HepG2 (cell line): ENCODE results near the gene CCN2. TPM values are rescaled to one million over a fixed set of nuclear protein-coding genes. Genes with fewer than 3 reads are reported as not detected.

Source experiments
- ATAC-seq: fragments of 200-7000 bp; cut with Tn5 transposase; 3 replicates; pipeline ENCODE4 v1.9.1; 2020; ENCODE audit warnings: mild to moderate bottlenecking, moderate library complexity
- BruUV-seq: library from RNA; stranded (reverse); fragments of 400-500 nt; replicated peaks from 2 replicates; lab custom pipeline; 2021; lab: Mats Ljungman, UMichigan
- CTCF ChIA-PET: fragments of 300-600 bp; formaldehyde crosslinking; extraction: SDS; loops from one replicate; lab custom pipeline; 2021; ENCODE audit warnings: low total read pairs, inconsistent platforms, low intra/inter-chr PET ratio; lab: Yijun Ruan, JAX
- POLR2A ChIA-PET: fragments of 350-600 bp; sonication (Branson Sonifier 250); formaldehyde crosslinking; loops from one replicate; lab custom pipeline; 2020; ENCODE audit warnings: antibody characterized with exemption, inconsistent platforms; lab: Yijun Ruan, JAX
- DNase-seq: peaks from one replicate; pipeline ENCODE4 v3.0.0-alpha.2; 2015; ENCODE audit warnings: low spot score
- FAIRE-seq: peaks from 3 replicates; lab custom pipeline; 2011; peaks lifted over from hg19 to GRCh38; lab: Jason Lieb, UNC
- H2AFZ ChIP-seq: one replicate; pipeline ENCODE4 v1.6.1; 2011; ENCODE audit warnings: low read length, inconsistent platforms
- H3K27ac ChIP-seq: fragments of 300-600 bp; 3 replicates; pipeline ENCODE4 v1.8.0; 2011; ENCODE audit warnings: mixed run types, mild to moderate bottlenecking, mixed read lengths, low read length, inconsistent platforms; ENCODE audit not compliant: insufficient read depth; ENCODE audit errors: extremely low read length
- H3K27me3 ChIP-seq, 2 experiments: fragments of 200-600 bp in 1 of 2; 2 replicates in 1 of 2; 3 replicates in 1 of 2; pipeline versions ENCODE4 v1.6.0 to v1.8.0; 2011; ENCODE audit warnings: low read length in 2 of 2, mild to moderate bottlenecking in 2 of 2, moderate library complexity in 2 of 2, inconsistent platforms in 1 of 2; ENCODE audit not compliant: insufficient read depth in 2 of 2, control insufficient read depth in 1 of 2
- H3K36me3 ChIP-seq, 2 experiments: fragments of 200-600 bp in 1 of 2; replicated peaks in 1 of 2; 2 replicates in 1 of 2; 3 replicates in 1 of 2; pipeline versions ENCODE4 v1.5.1 to v1.8.0; 2011; ENCODE audit warnings: low read length in 2 of 2, inconsistent platforms in 1 of 2; ENCODE audit not compliant: insufficient read depth in 2 of 2, control insufficient read depth in 1 of 2
- H3K4me1 ChIP-seq: 2 replicates; pipeline ENCODE4 v1.5.1; 2012; ENCODE audit warnings: low read length, inconsistent platforms; ENCODE audit not compliant: insufficient read depth
- H3K4me2 ChIP-seq: 2 replicates; pipeline ENCODE4 v1.6.0; 2011; ENCODE audit warnings: low read depth, low read length, inconsistent platforms
- H3K4me3 ChIP-seq, 3 experiments: fragments of 200-600 bp in 1 of 3; sonication (generic), shearing (Covaris generic) in 1 of 3; replicated peaks in 1 of 3; 2 replicates each; pipeline ENCODE4 v1.5.1; 2011 to 2016; ENCODE audit warnings: low read length in 3 of 3, inconsistent platforms in 2 of 3, low read depth in 2 of 3, mild to moderate bottlenecking in 2 of 3, control low read depth in 1 of 3, mixed read lengths in 1 of 3; ENCODE audit not compliant: insufficient read depth in 1 of 3
- H3K79me2 ChIP-seq: one replicate; pipeline ENCODE4 v1.6.1; 2011; ENCODE audit warnings: low read length, inconsistent platforms; ENCODE audit not compliant: insufficient read depth
- H3K9ac ChIP-seq: 2 replicates; pipeline ENCODE4 v1.6.0; 2011; ENCODE audit warnings: mild to moderate bottlenecking, low read depth, low read length, inconsistent platforms; ENCODE audit not compliant: insufficient read depth
- H3K9me3 ChIP-seq: 2 replicates; pipeline ENCODE4 v1.5.1; 2012; ENCODE audit warnings: mild to moderate bottlenecking, low read length
- H4K20me1 ChIP-seq: 2 replicates; pipeline ENCODE4 v1.6.0; 2011; ENCODE audit warnings: inconsistent platforms, mild to moderate bottlenecking, low read length, moderate library complexity; ENCODE audit not compliant: insufficient read depth
- ATAD3A ChIP-seq: sonication (generic); formaldehyde crosslinking; IDR thresholded peaks from 2 replicates; pipeline ENCODE4 v1.4.0; 2020; ENCODE audit warnings: missing genetic modification reagents
- BCLAF1 ChIP-seq: fragments of 450-650 bp; IDR thresholded peaks from 2 replicates; pipeline ENCODE4 v1.6.1; 2017; ENCODE audit warnings: mild to moderate bottlenecking
- CENPBD1 ChIP-seq: sonication (generic); formaldehyde crosslinking; IDR thresholded peaks from 2 replicates; pipeline ENCODE4 v1.8.0; 2022; ENCODE audit warnings: missing genetic modification reagents, low read depth, mild to moderate bottlenecking, borderline replicate concordance
- CHD4 ChIP-seq: fragments of 200-600 bp; sonication (generic); IDR thresholded peaks from 2 replicates; pipeline ENCODE4 v1.7.0; 2017; ENCODE audit warnings: mild to moderate bottlenecking, low read length, borderline replicate concordance
- FOXJ3 ChIP-seq: sonication (generic); formaldehyde crosslinking; IDR thresholded peaks from 2 replicates; pipeline ENCODE4 v1.4.0; 2020; ENCODE audit warnings: missing genetic modification reagents, mild to moderate bottlenecking, borderline replicate concordance
- MTA3 ChIP-seq: sonication (generic); formaldehyde crosslinking; IDR thresholded peaks from 2 replicates; pipeline ENCODE4 v1.4.0; 2020; ENCODE audit warnings: missing genetic modification reagents
- MYNN ChIP-seq: sonication (generic); formaldehyde crosslinking; IDR thresholded peaks from 2 replicates; pipeline ENCODE4 v1.4.0; 2020; ENCODE audit warnings: mild to moderate bottlenecking, low read depth, missing genetic modification reagents
- NCOA2 ChIP-seq: sonication (generic); formaldehyde crosslinking; IDR thresholded peaks from 2 replicates; pipeline ENCODE4 v1.8.0; 2022; ENCODE audit warnings: inconsistent platforms
- PRMT3 ChIP-seq: sonication (generic); formaldehyde crosslinking; IDR thresholded peaks from 2 replicates; pipeline ENCODE4 v1.8.1; 2022; ENCODE audit warnings: low read depth, mild to moderate bottlenecking, moderate library complexity, missing genetic modification reagents, borderline replicate concordance
- ZIK1 ChIP-seq: sonication (generic); formaldehyde crosslinking; IDR thresholded peaks from 2 replicates; pipeline ENCODE4 v1.5.0; 2020; ENCODE audit warnings: mild to moderate bottlenecking, low read depth, missing genetic modification reagents, borderline replicate concordance
- ZNF180 ChIP-seq: sonication (generic); formaldehyde crosslinking; IDR thresholded peaks from 2 replicates; pipeline ENCODE4 v1.4.0; 2020; ENCODE audit warnings: low read depth, missing genetic modification reagents, borderline replicate concordance
- ZNF263 ChIP-seq: sonication (generic); formaldehyde crosslinking; IDR thresholded peaks from 2 replicates; pipeline ENCODE4 v1.4.0; 2020; ENCODE audit warnings: missing genetic modification reagents
- ZNF333 ChIP-seq: sonication (generic); formaldehyde crosslinking; IDR thresholded peaks from 2 replicates; pipeline ENCODE4 v1.4.0; 2020; ENCODE audit warnings: mild to moderate bottlenecking, missing genetic modification reagents, borderline replicate concordance
- ZNF362 ChIP-seq: sonication (generic); formaldehyde crosslinking; IDR thresholded peaks from 2 replicates; pipeline ENCODE4 v1.4.0; 2020; ENCODE audit warnings: missing genetic modification reagents, mild to moderate bottlenecking, borderline replicate concordance
- ZNF441 ChIP-seq: sonication (generic); formaldehyde crosslinking; IDR thresholded peaks from 2 replicates; pipeline ENCODE4 v1.7.0; 2021; ENCODE audit warnings: missing genetic modification reagents, borderline replicate concordance
- ZNF530 ChIP-seq: sonication (generic); formaldehyde crosslinking; IDR thresholded peaks from 2 replicates; pipeline ENCODE4 v1.5.0; 2020; ENCODE audit warnings: low read depth, mild to moderate bottlenecking, missing genetic modification reagents
- ZNF879 ChIP-seq: sonication (generic); formaldehyde crosslinking; IDR thresholded peaks from 2 replicates; pipeline ENCODE4 v1.8.1; 2023; ENCODE audit warnings: missing genetic modification reagents
- WGBS: methylation state at CpG from one replicate; pipeline ENCODE4 v1.1.6; 2017; ENCODE audit warnings: low lambda C conversion rate; 5-methylcytosine and 5-hydroxymethylcytosine counted together
- in situ Hi-C: cut with HindIII; loops from 2 replicates; pipeline ENCODE4 v1.10.0; 2017; ENCODE audit warnings: low pct_unique_long_range_greater_than_20kb; ENCODE audit not compliant: extremely low pct_ligation_motif_present
- intact Hi-C: fragments of 100-400 bp; cut with micrococcal nuclease; formaldehyde crosslinking; loops from one replicate; pipeline ENCODE4 v1.10.0; 2022; ENCODE audit not compliant: unreplicated experiment
- polyA plus RNA-seq, 8 experiments: library from polyadenylated mRNA; depleted of rRNA in 3 of 8; stranded (reverse) in 7 of 8; unstranded in 1 of 8; fragments of >200 nt; fragmentation: Illumina TruSeq in 4 of 8; extraction: Trizol in 4 of 8; gene quantifications; 2 replicates each; pipeline versions ENCODE4 v1.2.1 to v1.2.3, GENCODE V29; 2011 to 2016; ENCODE audit warnings: low read depth in 4 of 8, missing spikeins in 1 of 8, mixed read lengths in 1 of 8; ENCODE audit not compliant: insufficient read depth in 1 of 8
- total RNA-seq, 5 experiments: library from RNA; depleted of rRNA; stranded (reverse); fragments of >200 nt; fragmentation: Illumina TruSeq; extraction: Trizol; gene quantifications; 2 replicates each; pipeline ENCODE4 v1.2.3, GENCODE V29; 2016; ENCODE audit warnings: low read depth in 1 of 5
- TF ChIP-seq, protein P1 (sequence below): sonication (generic); formaldehyde crosslinking; IDR thresholded peaks from 2 replicates; pipeline ENCODE4 v1.5.1; 2020; ENCODE audit warnings: mild to moderate bottlenecking, missing genetic modification reagents, borderline replicate concordance

CCN2 gene
- total and polyA plus RNA-seq, 2 of the 13 experiments (the other 11 are each of a cell fraction or from before 2014, with no cell fraction given), result 34.7 to 316 TPM

DNA sequence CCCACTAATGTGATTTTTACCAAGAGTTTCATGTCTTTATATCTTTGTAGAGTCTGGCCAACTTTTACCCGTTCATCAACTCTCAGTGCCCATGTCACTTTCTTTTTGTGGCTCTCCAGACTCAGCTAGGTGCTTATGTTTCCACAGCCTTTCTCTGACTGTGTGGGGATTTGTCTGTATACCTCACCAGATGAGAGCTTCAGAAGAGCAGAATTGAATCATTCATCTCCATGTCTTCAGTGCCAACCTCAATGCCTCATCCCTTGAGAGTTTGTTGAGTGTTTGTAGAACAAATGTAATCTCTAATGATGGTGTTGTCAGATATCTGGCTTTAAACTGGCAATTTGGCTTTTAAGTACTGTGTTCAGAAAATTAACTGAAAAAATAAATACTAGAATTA is 16.8 kb upstream of the CCN2 start:
- Histone ChIP-seq H3K27me3 (no peaks in the 10 kb centered on the region), H3K4me2 (no peak overlapping the region), H4K20me1 (no peaks in the 10 kb centered on the region), H3K36me3 (no peaks in the 10 kb centered on the region), H2AFZ (peak overlapping the region; percentile 52), H3K79me2 (no peaks in the 10 kb centered on the region), H3K4me1 (peaks cover 47% of the 10 kb centered on the region), H3K9me3 (no peaks in the 10 kb centered on the region), H3K27ac (no peak overlapping the region), H3K4me3 (no peak overlapping the region), H3K9ac (no peak overlapping the region)
- TF ChIP-seq ZIK1 (CRISPR knock-in tag) (no peak), ZNF263 (CRISPR knock-in tag) (no peak), BCLAF1 (no peak), NCOA2 (CRISPR knock-in tag) (no peak), ZNF879 (CRISPR knock-in tag) (no peak), CHD4 (no peak), ATAD3A (CRISPR knock-in tag) (no peak), MTA3 (no peak), ZNF362 (CRISPR knock-in tag) (no peak), ZNF180 (CRISPR knock-in tag) (no peak), ZNF530 (CRISPR knock-in tag) (no peak), PRMT3 (CRISPR knock-in tag) (no peak), ZNF441 (CRISPR knock-in tag) (no peak), ZNF333 (CRISPR knock-in tag) (no peak), CENPBD1 (CRISPR knock-in tag) (no peak), FOXJ3 (CRISPR knock-in tag) (no peak), MYNN (CRISPR knock-in tag) (no peak)
- TF ChIP-seq, protein P1, sequence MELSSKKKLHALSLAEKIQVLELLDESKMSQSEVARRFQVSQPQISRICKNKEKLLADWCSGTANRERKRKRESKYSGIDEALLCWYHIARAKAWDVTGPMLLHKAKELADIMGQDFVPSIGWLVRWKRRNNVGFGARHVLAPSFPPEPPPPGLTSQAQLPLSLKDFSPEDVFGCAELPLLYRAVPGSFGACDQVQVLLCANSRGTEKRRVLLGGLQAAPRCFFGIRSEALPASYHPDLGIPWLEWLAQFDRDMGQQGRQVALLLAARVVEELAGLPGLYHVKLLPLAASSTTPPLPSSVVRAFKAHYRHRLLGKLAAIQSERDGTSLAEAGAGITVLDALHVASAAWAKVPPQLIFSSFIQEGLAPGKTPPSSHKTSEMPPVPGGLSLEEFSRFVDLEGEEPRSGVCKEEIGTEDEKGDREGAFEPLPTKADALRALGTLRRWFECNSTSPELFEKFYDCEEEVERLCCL (CRISPR knock-in tag), result no peak
- BruUV-seq, result no TSS peak
- CTCF ChIA-PET, result no interaction called here
- POLR2A ChIA-PET, result interaction anchor here (0.7 to 1.2 kb wide), 2 partner anchors 13 to 16 kb away, joined by 3 read pairs; partner anchors contain the start of gene CCN2
- WGBS, result 95% methylated on average over 1 of the region's 1 CpG
- intact Hi-C loops, result no loop called here
- in situ Hi-C loops, result no loop called here
- no peak for ATAC-seq
- FAIRE-seq, result no peak
- DNase-seq, result no peak
